Cardiac muscle cell (in vitro differentiated cells and primary cell): Measurements from ENCODE around the gene ZNF738. TPM values are rescaled to one million over a fixed set of nuclear protein-coding genes. Genes with fewer than 3 reads are reported as not detected.
A peak's percentile ranks its signal among the peaks of the same experiment; 100 is the strongest.
"Not testable (repeated sequence)": the region's sequence is repeated elsewhere in the genome, so short reads cannot be mapped to it uniquely, and the experiment has no call there.

Experiments used
- DNase-seq, 2 donors: peaks; one replicate each; pipeline versions ENCODE4 v3.0.0 to v3.0.0-alpha.2; 2010 to 2017; ENCODE audit warnings: low read depth in 1 of 2, low spot score in 1 of 2
- H3K27ac ChIP-seq: fragments of 200-600 bp; sonication (generic); 2 replicates; pipeline ENCODE4 v1.5.1; 2016
- H3K27me3 ChIP-seq: fragments of 200-600 bp; sonication (generic); 2 replicates; pipeline ENCODE4 v1.6.0; 2016; ENCODE audit warnings: control low read depth
- H3K36me3 ChIP-seq: fragments of 200-600 bp; sonication (generic); 2 replicates; pipeline ENCODE4 v1.5.1; 2016; ENCODE audit warnings: control low read depth
- H3K4me1 ChIP-seq: fragments of 200-600 bp; sonication (generic); 2 replicates; pipeline ENCODE4 v1.8.1; 2017; ENCODE audit warnings: low read depth, mild to moderate bottlenecking, mixed run types
- H3K4me3 ChIP-seq: fragments of 200-600 bp; sonication (generic); 2 replicates; pipeline ENCODE4 v1.5.1; 2016; ENCODE audit warnings: mild to moderate bottlenecking
- H3K9me3 ChIP-seq: fragments of 200-600 bp; sonication (generic); 2 replicates; pipeline ENCODE4 v1.5.1; 2017; ENCODE audit warnings: low read depth, mild to moderate bottlenecking, control low read depth
- polyA plus RNA-seq: library from polyadenylated mRNA; unstranded; fragments of >200 nt; fragmentation: Nextera tagmentation; extraction: Ambion mirVana; gene quantifications from 2 replicates; pipeline ENCODE4 v1.2.1, GENCODE V29; 2016
- total RNA-seq: library from RNA; depleted of rRNA; stranded (reverse); fragments of >200 nt; gene quantifications from 2 replicates; pipeline ENCODE4 v1.2.3, GENCODE V29; 2016
- TF ChIP-seq, protein P1 (sequence below): IDR thresholded peaks from 2 replicates; pipeline ENCODE4 v1.5.1; 2012; ENCODE audit warnings: low read depth, mild to moderate bottlenecking, low read length

Gene ZNF738
- total and polyA plus RNA-seq, 2 experiments from 2014 or later: 30.5 to 41.5 TPM

DNA sequence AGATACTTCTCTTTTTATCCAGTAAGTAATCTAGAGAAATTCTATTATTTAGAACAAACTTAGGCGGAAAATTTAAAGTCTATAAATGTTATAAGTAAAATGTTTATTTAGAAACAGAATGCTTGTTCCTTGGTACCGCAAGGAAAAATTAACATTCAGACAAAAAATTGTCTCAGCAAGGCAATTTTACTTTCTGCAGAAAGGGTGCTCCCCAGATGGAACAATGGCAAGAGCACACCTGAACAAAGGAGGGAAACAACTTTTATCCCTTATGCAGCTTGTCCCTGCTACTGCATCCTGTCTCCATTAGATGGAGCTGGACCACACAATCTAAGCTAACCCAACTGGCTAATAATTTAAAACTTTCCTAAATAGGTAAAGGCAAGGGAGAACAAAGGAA, 23.1 kb upstream of the ZNF738 start:
- Histone ChIP-seq H3K36me3 (no peaks in the 10 kb centered on the region), H3K4me3 (no peak overlapping the region), H3K9me3 (no peaks in the 10 kb centered on the region), H3K27ac (no peak overlapping the region), H3K27me3 (no peaks in the 10 kb centered on the region), H3K4me1 (no peaks in the 10 kb centered on the region)
- TF ChIP-seq, protein P1, sequence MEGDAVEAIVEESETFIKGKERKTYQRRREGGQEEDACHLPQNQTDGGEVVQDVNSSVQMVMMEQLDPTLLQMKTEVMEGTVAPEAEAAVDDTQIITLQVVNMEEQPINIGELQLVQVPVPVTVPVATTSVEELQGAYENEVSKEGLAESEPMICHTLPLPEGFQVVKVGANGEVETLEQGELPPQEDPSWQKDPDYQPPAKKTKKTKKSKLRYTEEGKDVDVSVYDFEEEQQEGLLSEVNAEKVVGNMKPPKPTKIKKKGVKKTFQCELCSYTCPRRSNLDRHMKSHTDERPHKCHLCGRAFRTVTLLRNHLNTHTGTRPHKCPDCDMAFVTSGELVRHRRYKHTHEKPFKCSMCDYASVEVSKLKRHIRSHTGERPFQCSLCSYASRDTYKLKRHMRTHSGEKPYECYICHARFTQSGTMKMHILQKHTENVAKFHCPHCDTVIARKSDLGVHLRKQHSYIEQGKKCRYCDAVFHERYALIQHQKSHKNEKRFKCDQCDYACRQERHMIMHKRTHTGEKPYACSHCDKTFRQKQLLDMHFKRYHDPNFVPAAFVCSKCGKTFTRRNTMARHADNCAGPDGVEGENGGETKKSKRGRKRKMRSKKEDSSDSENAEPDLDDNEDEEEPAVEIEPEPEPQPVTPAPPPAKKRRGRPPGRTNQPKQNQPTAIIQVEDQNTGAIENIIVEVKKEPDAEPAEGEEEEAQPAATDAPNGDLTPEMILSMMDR: no peak
- no peak for DNase-seq

DNA sequence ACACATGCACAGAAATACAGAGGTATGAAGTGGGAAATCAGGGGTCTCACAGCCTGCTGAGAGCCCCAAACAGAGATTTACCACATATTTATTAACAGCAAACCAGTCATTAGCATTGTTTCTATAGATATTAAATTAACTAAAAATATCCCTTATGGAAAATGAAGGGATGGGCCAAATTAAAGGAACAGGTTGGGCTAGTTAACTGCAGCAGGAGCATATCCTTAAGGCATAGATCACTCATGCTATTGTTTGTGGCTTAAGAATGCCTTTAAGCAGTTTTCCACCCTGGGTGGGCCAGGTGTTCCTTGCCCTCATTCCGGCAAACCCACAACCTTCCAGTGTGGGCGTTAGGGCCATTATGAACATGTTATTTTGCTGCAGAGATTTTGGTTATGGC, 14.0 kb upstream of the ZNF738 start:
- not testable (repeated sequence) for H3K4me3 ChIP-seq, H3K36me3 ChIP-seq, H3K27me3 ChIP-seq, H3K27ac ChIP-seq, DNase-seq, H3K9me3 ChIP-seq, H3K4me1 ChIP-seq

DNA sequence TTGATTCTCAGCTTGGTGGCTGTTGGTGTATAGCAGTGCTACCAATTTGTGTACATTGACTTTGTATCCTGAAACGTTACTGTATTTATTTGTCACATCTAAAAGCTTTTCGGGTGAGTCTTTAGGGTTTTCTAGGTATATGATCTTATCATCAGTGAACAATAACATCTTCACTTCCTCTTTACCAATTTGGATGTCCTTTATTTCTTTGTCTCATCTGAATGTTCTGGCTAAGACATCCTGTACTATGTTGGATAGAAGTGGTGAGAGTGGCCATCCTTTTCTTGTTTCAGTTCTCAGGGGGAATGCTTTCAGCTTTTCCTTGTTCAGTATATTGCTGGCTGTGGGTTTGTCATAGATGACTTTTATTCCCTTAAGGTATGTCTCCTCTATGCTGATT, 6.0 kb upstream of the ZNF738 start:
- no peaks in the 10 kb centered on the region for H3K36me3 ChIP-seq

DNA sequence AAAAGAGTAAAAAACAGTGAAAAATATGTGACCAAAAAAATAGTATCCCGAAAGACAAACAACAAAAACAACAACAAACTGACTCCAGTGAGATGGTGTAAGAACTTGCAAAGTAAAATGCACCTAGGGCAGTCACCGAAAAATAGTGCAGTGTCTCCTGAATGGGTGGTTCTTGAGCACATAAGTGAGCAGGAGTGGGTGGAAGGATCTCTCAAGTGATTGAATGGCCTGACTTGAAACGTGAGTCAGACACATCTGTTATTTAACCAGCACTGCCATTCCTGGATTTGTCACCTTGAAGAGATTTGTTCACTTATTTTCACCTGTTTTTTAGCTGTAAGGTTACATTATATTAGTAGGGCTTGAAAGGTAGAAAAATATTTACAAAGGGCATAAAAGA, 3.5 kb downstream of the ZNF738 start:
- H3K9me3 ChIP-seq: no peaks in the 10 kb centered on the region
- DNase-seq: no peak
- TF ChIP-seq, protein P1: no peak
- no peak overlapping the region for H3K27ac ChIP-seq
- H3K4me1 ChIP-seq: no peaks in the 10 kb centered on the region
- H3K27me3 ChIP-seq: no peaks in the 10 kb centered on the region
- peaks cover 13% of the 10 kb centered on the region for H3K36me3 ChIP-seq
- no peak overlapping the region for H3K4me3 ChIP-seq

More for the DNA sequence above, 6.0 kb upstream of the ZNF738 start:
- TF ChIP-seq, protein P1: no peak
- H3K27ac ChIP-seq: no peak overlapping the region
- no peaks in the 10 kb centered on the region for H3K27me3 ChIP-seq
- no peaks in the 10 kb centered on the region for H3K9me3 ChIP-seq
- no peak for DNase-seq
- no peak overlapping the region for H3K4me3 ChIP-seq
- H3K4me1 ChIP-seq: no peaks in the 10 kb centered on the region

DNA sequence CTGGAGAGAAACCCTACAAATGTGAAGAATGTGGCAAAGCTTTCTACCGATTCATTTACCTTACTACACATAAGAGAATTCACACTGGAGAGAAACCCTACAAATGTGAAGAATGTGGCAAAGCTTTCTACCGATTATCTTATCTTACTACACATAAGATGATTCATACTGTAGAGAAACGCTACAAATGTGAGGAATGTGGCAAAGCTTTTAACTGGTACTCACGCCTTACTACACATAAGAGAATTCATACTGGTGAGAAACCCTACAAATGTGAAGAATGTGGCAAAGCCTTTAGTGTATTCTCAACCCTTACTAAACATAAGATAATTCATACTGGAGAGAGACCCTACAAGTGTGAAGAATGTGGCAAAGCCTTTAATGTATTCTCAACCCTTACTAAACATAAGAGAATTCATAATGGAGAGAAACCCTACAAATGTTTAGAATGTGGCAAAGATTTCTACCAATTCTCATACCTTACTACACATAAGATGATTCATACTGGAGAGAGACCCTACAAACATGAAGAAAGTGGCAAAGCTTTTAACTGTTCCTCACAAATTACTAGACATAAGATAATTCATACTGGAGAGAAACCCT, 25.3 kb downstream of the ZNF738 start:
- no peak overlapping the region for H3K27ac ChIP-seq
- TF ChIP-seq, protein P1: no peak
- peaks cover 5% of the 10 kb centered on the region for H3K9me3 ChIP-seq
- no peak for DNase-seq
- no peak overlapping the region for H3K4me3 ChIP-seq
- H3K36me3 ChIP-seq: peaks cover 7% of the 10 kb centered on the region
- no peaks in the 10 kb centered on the region for H3K4me1 ChIP-seq
- H3K27me3 ChIP-seq: no peaks in the 10 kb centered on the region

DNA sequence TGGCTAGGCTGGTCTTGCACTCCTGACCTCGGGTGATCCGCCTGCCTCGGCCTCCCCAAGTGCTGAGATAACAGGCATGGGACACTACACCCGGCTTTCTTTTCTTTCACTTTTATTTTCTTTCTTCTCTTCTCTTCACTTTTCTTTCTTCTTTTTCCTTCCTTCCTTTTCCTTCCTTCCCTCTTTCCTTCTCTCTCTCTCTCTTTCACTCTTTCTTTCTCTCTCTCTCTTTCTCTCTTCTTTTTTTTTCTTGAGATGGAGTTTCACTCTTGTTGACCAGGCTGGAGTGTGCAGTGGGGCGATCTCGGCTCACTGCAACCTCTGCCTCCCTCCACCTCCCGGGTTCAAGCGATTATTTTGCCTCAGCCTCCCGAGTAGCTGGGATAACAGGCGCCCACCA, 37.3 kb downstream of the ZNF738 start:
- no peak for DNase-seq
- Histone ChIP-seq H3K36me3 (peaks cover 9% of the 10 kb centered on the region), H3K27me3 (no peaks in the 10 kb centered on the region), H3K27ac (peak overlapping the region; percentile 68), H3K9me3 (no peaks in the 10 kb centered on the region), H3K4me3 (no peak overlapping the region), H3K4me1 (peaks cover 7% of the 10 kb centered on the region)
- TF ChIP-seq, protein P1: no peak
